ENCODE measurements around the gene KPNA1. TPM values are rescaled to one million over a fixed set of nuclear protein-coding genes. Genes with fewer than 3 reads are reported as not detected.

Gene KPNA1
- total RNA-seq, 1 donor from 2014 or later = 67.5 TPM

DNA sequence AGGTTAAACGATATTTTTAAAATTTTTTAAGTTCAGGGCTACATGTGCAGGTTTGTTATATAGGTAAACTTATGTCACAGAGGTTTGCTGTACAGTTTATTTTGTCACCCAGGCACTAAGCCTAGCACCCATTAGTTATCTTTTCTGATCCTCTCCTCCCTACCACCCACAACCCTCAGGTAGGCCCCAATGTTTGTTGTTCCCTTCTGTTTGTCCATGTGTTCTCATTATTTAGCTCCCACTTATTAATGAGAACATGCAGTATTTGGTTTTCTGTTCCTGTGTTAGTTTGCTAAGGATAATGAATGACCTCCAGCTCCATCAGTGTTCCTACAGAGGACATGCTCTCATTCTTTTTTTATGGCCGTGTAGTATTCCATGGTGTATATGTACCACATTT lies 115.8 kb downstream of the KPNA1 start:
- no peaks in the 10 kb centered on the region for H3K9me3 Mint-ChIP-seq
- no peaks in the 10 kb centered on the region for H3K27me3 Mint-ChIP-seq (ENCODE audit: low read depth)
- H3K36me3 Mint-ChIP-seq (ENCODE audit: low read depth) = peaks cover 54% of the 10 kb centered on the region
- no peak for DNase-seq (ENCODE audit: low spot score)
- H3K27ac Mint-ChIP-seq = no peak overlapping the region
- intact Hi-C loops (cut with micrococcal nuclease) = loop anchor here (10.0 kb wide), 1 partner anchor 136 kb away; no protein-coding TSS in a partner anchor
- peaks cover 49% of the 10 kb centered on the region for H3K4me1 Mint-ChIP-seq (ENCODE audit: low read depth)
- H3K4me3 Mint-ChIP-seq (ENCODE audit: low read depth) = no peak overlapping the region

DNA sequence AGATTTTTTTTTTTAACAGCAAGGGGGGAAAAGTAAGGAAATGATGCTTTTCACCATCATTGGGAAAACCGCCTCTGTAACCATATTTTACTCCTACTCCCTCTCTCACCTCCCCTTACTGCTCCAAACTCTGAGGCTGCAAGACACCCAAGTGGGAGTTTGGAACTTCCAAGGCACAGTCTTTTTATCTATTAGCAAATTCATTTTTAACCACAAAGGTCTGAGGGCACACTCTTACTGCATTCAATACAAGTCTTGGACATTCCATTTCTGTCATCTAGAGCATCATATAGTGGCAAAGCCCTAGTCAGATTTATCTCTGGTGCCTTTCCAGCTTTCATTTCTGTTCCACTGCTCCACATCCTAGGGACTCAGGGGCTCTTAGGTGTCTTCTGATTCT lies 117.5 kb downstream of the KPNA1 start:
- Mint-ChIP-seq H3K9me3 (no peaks in the 10 kb centered on the region), H3K27me3 (ENCODE audit: low read depth) (no peaks in the 10 kb centered on the region), H3K27ac (no peak overlapping the region), H3K4me1 (ENCODE audit: low read depth) (peaks cover 50% of the 10 kb centered on the region), H3K36me3 (ENCODE audit: low read depth) (peaks cover 46% of the 10 kb centered on the region), H3K4me3 (ENCODE audit: low read depth) (no peak overlapping the region)
- no peak for DNase-seq (ENCODE audit: low spot score)
- intact Hi-C loops (cut with micrococcal nuclease) = loop anchor here (10.0 kb wide), 1 partner anchor 138 kb away; no protein-coding TSS in a partner anchor

DNA sequence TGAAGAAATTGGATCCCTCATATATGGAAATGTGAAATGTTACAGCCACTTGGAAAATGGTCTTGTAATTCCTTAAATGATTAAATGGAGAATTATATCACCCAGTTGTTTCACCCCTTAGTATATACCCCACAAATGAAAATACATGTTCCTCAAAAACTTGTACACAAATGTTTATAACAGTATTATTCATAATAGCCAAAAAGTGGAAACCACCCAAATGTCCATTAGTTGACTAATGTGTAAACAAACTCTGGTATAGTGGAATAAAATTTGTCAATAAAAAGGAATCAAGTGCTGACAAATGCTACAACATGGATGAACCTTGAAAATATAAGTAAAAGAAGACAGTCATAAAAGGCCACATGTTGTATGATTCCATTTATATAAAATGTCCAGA lies 118.2 kb downstream of the KPNA1 start:
- no peak overlapping the region for H3K4me3 Mint-ChIP-seq (ENCODE audit: low read depth)
- DNase-seq (ENCODE audit: low spot score) = no peak

DNA sequence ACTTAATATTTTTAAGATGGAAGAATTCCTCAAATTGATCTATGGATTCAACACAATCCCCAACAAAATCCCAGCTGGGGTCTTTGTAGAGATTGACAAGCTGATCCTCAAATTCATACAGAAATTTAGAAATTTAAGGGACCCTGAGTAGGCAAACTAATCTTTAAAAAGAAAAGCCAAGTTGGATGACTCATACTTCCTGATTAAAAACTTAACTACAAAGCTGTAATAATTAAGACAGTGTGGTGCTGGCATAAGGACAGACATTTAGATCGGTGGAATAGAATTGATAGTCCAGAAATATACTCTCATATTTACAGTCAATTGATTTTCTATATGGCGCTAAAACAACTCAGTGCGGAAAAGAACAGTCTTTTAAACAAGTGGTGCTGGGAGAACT lies 119.2 kb downstream of the KPNA1 start:
- DNase-seq (ENCODE audit: low spot score) = no peak
- Mint-ChIP-seq H3K27me3 (ENCODE audit: low read depth) (no peaks in the 10 kb centered on the region), H3K36me3 (ENCODE audit: low read depth) (peaks cover 46% of the 10 kb centered on the region), H3K4me3 (ENCODE audit: low read depth) (no peak overlapping the region), H3K4me1 (ENCODE audit: low read depth) (peaks cover 49% of the 10 kb centered on the region), H3K27ac (peak overlapping the region; percentile 61), H3K9me3 (no peaks in the 10 kb centered on the region)
- intact Hi-C loops (cut with micrococcal nuclease) = loop anchor here (10.0 kb wide), 1 partner anchor 139 kb away; no protein-coding TSS in a partner anchor

More for the DNA sequence above, 118.2 kb downstream of the KPNA1 start:
- peaks cover 50% of the 10 kb centered on the region for H3K4me1 Mint-ChIP-seq (ENCODE audit: low read depth)
- no peaks in the 10 kb centered on the region for H3K9me3 Mint-ChIP-seq
- H3K36me3 Mint-ChIP-seq (ENCODE audit: low read depth) = peaks cover 46% of the 10 kb centered on the region
- intact Hi-C loops (cut with micrococcal nuclease) = loop anchor here (10.0 kb wide), 1 partner anchor 138 kb away; no protein-coding TSS in a partner anchor
- H3K27ac Mint-ChIP-seq = no peak overlapping the region
- no peaks in the 10 kb centered on the region for H3K27me3 Mint-ChIP-seq (ENCODE audit: low read depth)

DNA sequence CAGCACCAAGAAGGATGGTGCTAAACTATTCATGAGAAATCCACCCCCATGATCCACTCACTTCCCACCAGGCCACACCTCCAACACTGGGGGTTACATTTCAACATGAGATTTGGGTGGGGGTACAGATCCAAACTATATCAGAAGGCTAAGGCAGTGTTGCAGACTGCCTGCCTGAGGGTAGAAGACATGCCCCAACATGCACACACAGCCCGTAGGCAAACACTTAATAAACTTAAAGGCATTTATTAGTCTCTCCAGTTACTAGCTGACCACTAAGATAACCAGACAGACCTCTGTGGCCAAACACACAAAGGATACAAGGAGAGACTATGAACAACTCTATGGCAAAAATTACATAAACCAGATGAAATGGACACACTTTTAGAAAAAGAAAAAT lies 120.6 kb downstream of the KPNA1 start:
- Mint-ChIP-seq H3K36me3 (ENCODE audit: low read depth) (peaks cover 34% of the 10 kb centered on the region), H3K27ac (peak overlapping the region; percentile 16), H3K27me3 (ENCODE audit: low read depth) (no peaks in the 10 kb centered on the region), H3K9me3 (no peaks in the 10 kb centered on the region), H3K4me3 (ENCODE audit: low read depth) (no peak overlapping the region), H3K4me1 (ENCODE audit: low read depth) (peaks cover 53% of the 10 kb centered on the region)
- DNase-seq (ENCODE audit: low spot score) = no peak
- intact Hi-C loops (cut with micrococcal nuclease) = loop anchor here (5.0 to 10.0 kb wide), 2 partner anchors 141 to 168 kb away; partner anchors contain the start of genes DTX3L and PARP9

DNA sequence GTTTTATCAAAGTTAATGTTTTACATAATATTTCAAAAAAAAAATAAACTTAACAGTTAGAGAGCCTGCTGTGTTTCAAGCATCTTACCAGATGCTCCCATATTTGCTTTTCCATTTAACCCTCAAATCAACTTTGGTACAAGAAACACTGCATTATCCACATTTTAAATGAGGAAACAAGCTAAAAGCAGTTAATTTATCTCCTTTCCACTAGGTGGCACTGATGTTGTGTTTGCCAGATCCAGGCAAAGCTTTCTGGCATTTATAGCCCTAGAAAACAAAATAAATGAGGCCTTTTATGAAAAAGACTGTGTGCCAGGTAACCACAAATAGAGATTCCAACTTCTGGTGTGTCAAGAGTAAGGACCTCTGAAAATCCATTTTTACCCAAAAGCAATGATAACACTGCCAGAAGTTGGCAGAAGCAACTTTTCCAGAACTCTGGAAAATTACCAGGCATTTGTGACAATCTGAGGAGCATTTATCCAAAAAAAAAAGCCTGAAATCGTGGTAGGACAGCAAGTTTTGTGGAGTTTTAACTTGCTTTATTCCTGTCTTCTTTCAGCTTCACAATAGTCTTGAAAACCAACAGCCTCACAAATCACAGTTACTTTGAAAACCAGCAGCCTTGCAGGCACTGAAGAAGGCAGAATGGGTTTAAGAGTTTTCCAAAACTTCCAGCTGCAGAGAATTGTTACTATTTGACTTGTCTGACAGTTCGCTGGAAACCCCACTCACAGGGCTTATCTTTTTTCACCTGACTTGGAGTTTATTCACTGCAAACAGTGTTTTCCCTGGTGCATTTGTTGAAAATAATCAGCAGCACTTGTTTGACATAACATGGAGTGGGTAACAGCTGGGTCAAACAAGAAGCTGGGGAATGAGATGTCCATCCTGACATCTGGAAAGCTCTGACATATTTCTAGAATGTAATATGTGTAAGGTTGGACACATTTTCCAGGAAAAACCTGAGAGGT lies 121.6 kb downstream of the KPNA1 start:
- no peak for DNase-seq (ENCODE audit: low spot score)
- H3K4me1 Mint-ChIP-seq (ENCODE audit: low read depth) = peaks cover 54% of the 10 kb centered on the region
- no peak overlapping the region for H3K4me3 Mint-ChIP-seq (ENCODE audit: low read depth)
- intact Hi-C loops (cut with micrococcal nuclease) = loop anchor here (2.0 to 10.0 kb wide), 4 partner anchors 24 to 286 kb away; partner anchors contain the start of genes DTX3L, PARP9 and WDR5B
- no peaks in the 10 kb centered on the region for H3K27me3 Mint-ChIP-seq (ENCODE audit: low read depth)
- H3K9me3 Mint-ChIP-seq = no peaks in the 10 kb centered on the region
- no peak overlapping the region for H3K27ac Mint-ChIP-seq
- H3K36me3 Mint-ChIP-seq (ENCODE audit: low read depth) = peaks cover 35% of the 10 kb centered on the region

DNA sequence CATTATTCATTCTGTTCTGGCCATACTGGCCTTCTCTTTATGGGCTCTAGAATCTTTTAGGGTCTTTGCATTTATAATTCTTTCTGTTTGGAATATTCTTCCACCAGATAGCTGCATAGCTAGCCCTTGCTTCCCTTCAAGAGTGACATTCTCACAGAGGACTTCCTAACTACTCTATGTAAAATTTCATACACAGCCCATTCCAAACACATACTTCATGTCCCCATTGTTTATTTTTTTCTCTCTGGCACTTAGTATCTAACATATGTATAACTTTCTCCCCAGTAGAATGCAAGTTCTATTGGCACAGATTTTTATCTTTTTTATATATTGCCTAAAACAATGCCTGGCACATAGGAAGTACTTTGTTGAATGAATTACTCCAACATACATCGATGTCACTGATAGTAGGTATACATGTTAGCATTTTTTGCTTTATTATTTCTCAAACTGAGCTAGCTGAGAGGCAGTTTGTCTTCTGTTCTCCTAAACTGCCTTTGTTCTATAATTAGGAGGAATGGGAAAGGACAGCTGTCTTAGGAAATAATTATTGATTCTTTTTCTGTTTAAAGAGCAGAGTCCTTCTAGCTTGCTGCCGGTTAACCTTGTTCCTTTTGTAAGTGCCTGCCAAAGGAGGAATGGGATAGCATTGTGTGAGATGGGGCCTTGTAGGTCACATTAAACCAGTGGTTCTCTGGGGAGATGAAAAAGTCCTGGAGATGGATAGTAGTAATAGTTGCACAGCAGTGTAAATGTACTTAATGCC lies 122.9 kb downstream of the KPNA1 start:
- Mint-ChIP-seq H3K9me3 (no peaks in the 10 kb centered on the region), H3K27ac (no peak overlapping the region), H3K27me3 (ENCODE audit: low read depth) (no peaks in the 10 kb centered on the region), H3K36me3 (ENCODE audit: low read depth) (peaks cover 48% of the 10 kb centered on the region), H3K4me3 (ENCODE audit: low read depth) (no peak overlapping the region), H3K4me1 (ENCODE audit: low read depth) (peaks cover 58% of the 10 kb centered on the region)
- no peak for DNase-seq (ENCODE audit: low spot score)
- intact Hi-C loops (cut with micrococcal nuclease) = loop anchor here (2.0 to 10.0 kb wide), 4 partner anchors 25 to 287 kb away; partner anchors contain the start of genes DTX3L, PARP9 and WDR5B

DNA sequence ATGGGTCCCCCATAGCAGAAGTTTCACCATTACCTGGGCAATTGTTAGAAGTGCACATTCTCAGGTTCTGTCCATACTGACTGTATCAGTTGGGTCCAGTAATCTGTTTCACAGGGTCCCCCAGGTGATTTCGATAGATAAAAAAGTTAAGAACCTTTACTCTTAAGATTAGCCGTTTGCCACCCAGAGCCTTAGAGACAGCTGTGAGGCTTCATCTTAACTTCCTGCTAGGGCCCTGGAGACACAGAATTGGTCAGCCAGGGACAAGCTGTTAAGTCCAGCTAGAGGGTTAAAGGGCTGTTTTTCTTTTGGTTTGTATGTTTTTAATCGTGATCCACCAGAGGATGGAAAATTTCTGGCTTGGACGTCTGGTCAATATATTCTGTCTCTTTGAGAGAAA lies 124.1 kb downstream of the KPNA1 start:
- H3K36me3 Mint-ChIP-seq (ENCODE audit: low read depth) = peaks cover 48% of the 10 kb centered on the region
- H3K4me1 Mint-ChIP-seq (ENCODE audit: low read depth) = peaks cover 56% of the 10 kb centered on the region
- no peaks in the 10 kb centered on the region for H3K9me3 Mint-ChIP-seq
- no peak overlapping the region for H3K27ac Mint-ChIP-seq
- no peaks in the 10 kb centered on the region for H3K27me3 Mint-ChIP-seq (ENCODE audit: low read depth)
- H3K4me3 Mint-ChIP-seq (ENCODE audit: low read depth) = no peak overlapping the region
- no peak for DNase-seq (ENCODE audit: low spot score)
- intact Hi-C loops (cut with micrococcal nuclease) = loop anchor here (5.0 to 10.0 kb wide), 2 partner anchors 144 to 172 kb away; partner anchors contain the start of genes DTX3L and PARP9

DNA sequence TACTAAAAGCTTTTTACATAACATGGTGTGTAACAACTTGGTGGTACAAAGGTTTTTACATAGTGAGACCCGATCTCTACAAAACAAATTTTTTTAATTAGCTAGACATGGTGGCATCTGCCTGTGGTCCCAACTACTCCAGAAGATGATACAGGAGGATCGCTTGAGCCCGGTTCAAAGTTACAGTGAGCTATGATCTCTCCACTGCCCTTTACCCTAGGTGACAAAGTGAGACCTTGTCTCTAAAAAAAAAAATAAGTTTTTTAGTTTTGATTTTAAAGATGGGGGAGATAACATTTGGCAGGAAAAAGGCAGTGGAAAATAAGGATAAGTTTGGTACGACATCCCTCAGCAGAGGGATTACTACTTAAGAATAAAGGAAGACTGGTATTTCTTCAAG lies 124.8 kb downstream of the KPNA1 start:
- H3K4me1 Mint-ChIP-seq (ENCODE audit: low read depth) = peaks cover 51% of the 10 kb centered on the region
- H3K27ac Mint-ChIP-seq = no peak overlapping the region
- intact Hi-C loops (cut with micrococcal nuclease) = loop anchor here (5.0 to 10.0 kb wide), 3 partner anchors 145 to 555 kb away; partner anchors contain the start of genes DTX3L, EAF2, IQCB1 and PARP9
- no peaks in the 10 kb centered on the region for H3K9me3 Mint-ChIP-seq
- no peak overlapping the region for H3K4me3 Mint-ChIP-seq (ENCODE audit: low read depth)
- H3K36me3 Mint-ChIP-seq (ENCODE audit: low read depth) = peaks cover 46% of the 10 kb centered on the region
- no peaks in the 10 kb centered on the region for H3K27me3 Mint-ChIP-seq (ENCODE audit: low read depth)
- DNase-seq (ENCODE audit: low spot score) = no peak

DNA sequence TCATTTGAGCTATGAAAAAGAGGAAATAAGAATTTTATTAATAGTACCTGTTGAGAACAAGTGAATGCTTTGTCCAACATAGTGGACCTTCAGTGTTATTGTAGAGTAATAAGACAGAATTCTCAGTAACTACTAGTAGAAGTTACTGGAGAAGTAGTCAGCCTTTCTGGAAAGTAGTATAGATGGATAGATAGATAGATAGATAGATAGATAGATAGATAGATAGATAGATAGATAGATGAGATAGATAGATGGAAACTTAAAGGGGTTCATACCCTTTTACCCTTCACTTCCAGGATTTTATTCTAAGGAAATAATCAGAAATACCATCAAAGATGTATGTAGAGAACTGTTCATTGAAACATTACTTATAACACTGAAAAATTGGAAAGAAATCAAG lies 125.5 kb downstream of the KPNA1 start:
- H3K27ac Mint-ChIP-seq = no peak overlapping the region
- no peak for DNase-seq (ENCODE audit: low spot score)
- peaks cover 39% of the 10 kb centered on the region for H3K36me3 Mint-ChIP-seq (ENCODE audit: low read depth)
- intact Hi-C loops (cut with micrococcal nuclease) = loop anchor here (10.0 kb wide), 1 partner anchor 554 kb away; the partner anchor contains the start of genes EAF2 and IQCB1
- no peaks in the 10 kb centered on the region for H3K27me3 Mint-ChIP-seq (ENCODE audit: low read depth)
- no peaks in the 10 kb centered on the region for H3K9me3 Mint-ChIP-seq
- H3K4me1 Mint-ChIP-seq (ENCODE audit: low read depth) = peaks cover 49% of the 10 kb centered on the region
- no peak overlapping the region for H3K4me3 Mint-ChIP-seq (ENCODE audit: low read depth)

DNA sequence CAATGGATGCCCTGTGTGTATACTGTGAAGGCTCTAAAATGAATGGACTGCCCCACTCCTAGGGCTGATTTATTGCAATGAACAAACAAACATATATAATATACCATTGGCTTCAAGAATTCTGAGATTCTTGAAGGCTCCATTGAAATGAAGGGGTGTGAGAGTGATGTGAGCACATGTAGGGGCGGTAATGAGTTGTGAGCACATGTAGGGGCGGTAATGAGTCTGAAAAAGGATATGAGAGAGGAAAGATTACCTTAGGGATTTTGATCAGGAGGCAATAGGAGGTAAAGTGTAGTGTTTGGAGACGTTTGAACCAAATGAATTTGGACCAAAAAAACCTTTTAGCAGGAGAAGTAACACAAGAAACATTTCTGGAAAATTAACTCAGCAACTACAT lies 127.0 kb downstream of the KPNA1 start:
- H3K4me3 Mint-ChIP-seq (ENCODE audit: low read depth) = peak overlapping the region; percentile 5

More for the DNA sequence above, 127.0 kb downstream of the KPNA1 start:
- DNase-seq (ENCODE audit: low spot score) = no peak
- Mint-ChIP-seq H3K9me3 (no peaks in the 10 kb centered on the region), H3K27me3 (ENCODE audit: low read depth) (no peaks in the 10 kb centered on the region), H3K36me3 (ENCODE audit: low read depth) (peaks cover 30% of the 10 kb centered on the region), H3K4me1 (ENCODE audit: low read depth) (peaks cover 43% of the 10 kb centered on the region), H3K27ac (no peak overlapping the region)
- intact Hi-C loops (cut with micrococcal nuclease) = loop anchor here (10.0 kb wide), 1 partner anchor 553 kb away; the partner anchor contains the start of genes EAF2 and IQCB1
